HG03108 (cell line): ENCODE measurements around the gene ZC3H13.
"Not testable (repeated sequence)": the region's sequence is repeated elsewhere in the genome, so short reads cannot be mapped to it uniquely, and the experiment has no call there.

Experiments
- ATAC-seq: cut with Tn5 transposase; IDR thresholded peaks from one replicate; pipeline ENCODE4 v1.9.1; 2021; ENCODE audit warnings: moderate library complexity; ENCODE audit not compliant: unreplicated experiment

The ZC3H13 gene

DNA sequence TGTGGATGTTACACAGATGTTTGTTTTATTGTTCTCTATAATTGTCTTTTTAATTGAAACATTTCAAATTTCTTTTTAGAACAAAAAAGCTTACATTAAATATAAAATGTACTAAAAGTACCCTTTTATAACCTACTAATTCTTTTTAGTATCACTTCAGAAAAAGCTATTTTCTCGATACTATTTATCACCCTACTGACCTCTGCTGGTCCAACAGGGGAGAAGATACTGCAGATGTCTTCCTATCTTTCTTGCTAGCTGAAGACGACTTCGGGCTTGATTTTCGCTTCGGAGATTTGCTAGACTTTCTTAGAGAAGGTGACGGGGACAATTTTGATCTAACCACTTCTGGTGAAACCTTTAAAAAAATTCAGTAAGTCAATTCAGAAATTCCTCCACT, 42.4 kb downstream of the ZC3H13 start:
- no peak for ATAC-seq

DNA sequence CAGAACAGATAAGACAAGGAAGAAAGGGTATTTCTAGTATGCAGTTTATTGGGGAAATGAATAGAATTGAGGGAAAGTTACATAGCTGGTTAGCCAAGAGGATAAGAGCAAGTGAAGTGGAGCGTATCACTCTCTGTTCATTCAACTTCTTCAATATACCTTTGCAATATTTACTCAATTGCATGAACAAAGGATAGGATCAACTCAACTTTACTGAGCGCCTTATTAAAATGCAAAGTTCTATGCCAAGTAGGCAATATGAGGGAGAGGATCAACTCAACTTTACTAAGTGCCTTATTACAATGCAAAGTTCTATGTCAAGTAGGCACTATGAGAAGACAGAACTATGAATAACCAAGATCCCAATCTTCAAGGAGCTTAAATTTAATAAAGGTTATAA, 43.9 kb downstream of the ZC3H13 start:
- ATAC-seq, result no peak

DNA sequence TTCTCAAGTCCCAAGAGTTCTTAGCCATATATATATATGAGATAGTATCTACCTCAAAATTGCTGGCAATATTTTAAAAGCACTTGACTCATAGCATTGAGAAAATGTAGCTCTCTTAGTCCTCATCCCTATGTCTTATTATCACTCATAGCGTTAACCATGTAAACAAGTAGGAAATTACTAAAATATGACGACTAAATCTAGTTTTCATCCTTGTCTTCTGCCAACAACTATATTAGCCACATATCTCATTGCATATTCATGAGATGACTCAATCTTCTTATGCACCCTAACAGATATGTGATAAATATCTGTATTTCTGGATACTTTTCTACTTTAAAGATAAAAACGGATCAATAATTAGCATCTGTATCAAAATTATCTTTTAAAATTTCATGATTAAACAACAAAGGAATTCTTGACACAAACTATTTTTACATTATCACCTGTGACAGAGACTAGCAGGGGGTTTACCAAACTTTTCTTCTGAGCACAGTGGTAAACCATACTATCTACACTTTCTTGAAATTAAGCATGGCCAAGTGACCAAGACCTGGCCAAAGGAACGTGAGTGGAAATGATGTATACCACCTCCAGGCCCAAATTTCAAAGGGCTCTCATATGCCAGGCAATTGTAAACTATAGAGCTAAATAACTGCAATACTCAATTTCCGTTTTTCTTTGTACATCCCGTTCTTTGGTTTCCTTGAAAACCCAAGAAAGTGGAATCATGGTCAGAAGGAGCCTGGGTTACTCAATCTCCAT, 45.7 kb downstream of the ZC3H13 start:
- no peak for ATAC-seq

DNA sequence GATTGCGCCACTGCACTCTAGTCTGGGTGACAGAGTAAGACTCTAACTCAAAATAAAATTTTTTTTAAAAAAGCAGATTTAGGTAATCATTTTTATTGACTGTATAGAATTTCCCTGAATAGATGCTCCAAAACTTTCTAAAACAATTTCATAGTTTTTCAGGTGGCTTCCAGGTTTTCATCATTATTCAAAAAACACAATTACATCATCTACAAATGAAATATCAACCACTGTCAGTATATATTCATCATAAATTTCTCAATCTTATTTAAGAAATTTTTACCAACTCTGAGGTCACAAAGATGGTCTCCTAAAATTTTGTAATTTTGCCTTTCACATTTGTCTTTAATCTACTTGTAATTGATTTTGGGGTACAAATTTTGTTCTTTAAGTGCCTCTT, 48.1 kb downstream of the ZC3H13 start:
- no peak for ATAC-seq

DNA sequence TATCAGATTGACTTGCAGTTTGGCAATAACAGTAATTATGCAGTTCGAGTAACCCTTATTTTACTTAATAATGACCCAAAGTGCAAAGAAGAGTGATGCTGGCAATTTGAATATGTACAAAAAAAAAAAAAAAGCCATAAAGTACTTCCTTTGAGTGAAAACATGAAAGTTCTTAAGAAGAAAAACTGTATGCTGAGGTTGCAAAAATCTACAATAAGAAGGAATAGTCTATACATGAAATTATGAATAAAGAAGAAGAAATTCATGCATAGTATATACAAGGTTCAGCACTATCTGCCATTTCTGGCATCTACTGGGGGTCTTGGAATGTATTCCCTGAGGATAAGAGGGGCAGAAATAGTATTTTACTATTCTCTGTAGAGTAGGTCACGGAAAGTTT, 55.9 kb downstream of the ZC3H13 start:
- no peak for ATAC-seq

DNA sequence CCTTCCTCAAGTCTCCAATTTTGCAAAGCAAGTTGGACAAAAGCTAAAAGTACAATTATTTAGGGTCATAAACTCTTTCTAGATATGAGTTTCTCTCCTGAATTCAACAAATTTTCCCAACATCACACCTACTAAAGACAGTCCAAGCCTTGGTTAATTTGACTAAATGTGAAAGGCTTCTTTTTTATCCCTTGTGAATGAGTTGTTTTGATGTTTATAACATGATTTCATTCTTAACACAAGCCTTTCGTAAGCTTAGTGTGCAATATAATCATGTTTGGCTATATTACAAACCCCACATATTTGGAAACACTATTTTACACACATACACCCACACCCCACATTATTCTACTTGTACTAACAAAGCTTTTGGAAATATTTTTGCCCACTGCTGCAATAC, 57.3 kb downstream of the ZC3H13 start:
- no peak for ATAC-seq

DNA sequence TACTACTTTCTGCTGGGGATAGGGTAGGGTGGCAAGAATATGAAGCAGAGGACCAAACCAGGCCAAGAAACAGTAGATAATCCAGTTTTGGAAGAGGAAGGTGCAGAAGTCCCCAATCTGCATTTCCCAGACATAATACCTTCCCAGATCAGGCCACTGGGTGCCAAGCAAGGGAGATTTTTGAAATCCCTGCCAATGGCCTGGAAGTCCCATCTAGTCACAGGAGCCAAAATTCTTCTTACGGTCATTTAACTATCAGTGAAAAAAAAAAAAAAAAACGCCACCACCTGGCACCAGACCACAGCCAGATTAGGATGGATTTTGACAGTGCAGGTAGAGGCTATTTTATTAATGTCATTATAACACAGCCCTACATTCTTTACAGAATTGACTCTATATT, 57.8 kb downstream of the ZC3H13 start:
- no peak for ATAC-seq

DNA sequence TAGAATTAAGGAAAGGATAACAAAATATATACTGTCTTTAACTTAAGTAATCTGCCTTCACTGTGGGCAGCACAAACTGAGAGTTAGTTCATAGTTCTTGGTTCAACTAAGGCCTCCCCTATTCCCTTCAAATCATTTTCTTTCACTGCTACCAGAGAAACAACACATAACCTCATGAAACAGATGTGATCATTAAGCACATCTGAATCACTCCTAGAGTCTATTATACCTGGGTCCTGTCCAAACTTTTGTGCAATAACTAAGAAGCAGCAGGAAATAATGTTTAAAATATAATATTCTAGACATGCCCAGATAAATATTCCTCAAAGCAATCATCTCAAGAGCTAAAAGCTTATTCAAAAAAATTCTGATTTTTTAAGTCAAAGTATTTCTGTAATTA, 62.9 kb downstream of the ZC3H13 start:
- ATAC-seq, result no peak

DNA sequence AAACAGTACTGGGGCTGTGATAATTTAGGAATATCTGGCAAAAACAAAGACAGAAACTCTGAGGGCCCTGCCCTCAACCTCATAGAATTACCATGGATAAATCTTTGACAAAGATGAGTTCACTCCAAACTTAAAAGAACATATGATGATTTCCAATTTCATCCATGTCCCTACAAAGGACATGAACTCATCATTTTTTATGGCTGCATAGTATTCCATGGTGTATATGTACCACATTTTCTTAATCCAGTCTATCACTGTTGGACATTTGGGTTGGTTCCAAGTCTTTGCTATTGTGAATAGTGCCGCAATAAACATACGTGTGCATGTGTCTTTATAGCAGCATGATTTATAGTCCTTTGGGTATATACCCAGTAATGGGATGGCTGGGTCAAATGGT, 71.4 kb downstream of the ZC3H13 start:
- not testable (repeated sequence) for ATAC-seq

DNA sequence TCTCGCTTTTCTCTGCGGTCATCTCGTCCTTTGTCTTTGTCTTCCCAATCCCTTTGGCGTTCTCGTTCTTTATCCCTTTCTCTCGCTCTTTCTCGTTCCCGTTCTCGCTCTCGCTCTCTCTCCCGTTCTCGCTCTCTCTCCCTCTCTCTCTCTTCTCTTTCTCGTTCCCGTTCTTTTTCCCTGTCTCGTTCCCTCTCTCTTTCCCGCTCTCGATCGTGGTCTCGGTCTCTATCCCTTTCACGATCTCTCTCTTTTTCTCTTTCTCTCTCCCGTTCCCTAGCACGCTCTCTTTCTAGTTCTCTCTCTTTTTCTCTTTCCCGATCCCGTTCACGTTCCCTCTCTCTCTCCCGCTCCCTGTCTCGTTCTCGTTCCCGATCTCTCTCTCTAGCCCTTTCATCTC, 77.2 kb downstream of the ZC3H13 start:
- ATAC-seq, result no peak

DNA sequence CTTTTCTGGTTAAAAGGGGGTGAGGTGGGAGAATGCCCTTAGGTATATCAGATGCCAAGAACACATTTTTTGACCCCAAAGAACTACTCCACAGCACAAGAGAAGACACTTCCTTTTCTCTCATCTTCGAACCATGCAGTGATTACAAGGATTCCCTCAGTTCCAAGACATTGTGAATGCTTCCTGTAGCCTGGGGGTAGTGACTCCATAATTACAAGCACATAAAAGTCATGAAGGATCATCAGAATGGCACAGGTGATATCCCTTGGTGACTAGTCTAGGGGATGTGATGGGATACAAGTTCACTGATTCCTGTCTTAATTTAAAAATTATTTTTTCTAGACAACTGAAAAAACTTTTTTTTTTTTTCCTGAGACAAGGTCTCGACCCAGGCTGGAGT, 78.0 kb downstream of the ZC3H13 start:
- no peak for ATAC-seq

DNA sequence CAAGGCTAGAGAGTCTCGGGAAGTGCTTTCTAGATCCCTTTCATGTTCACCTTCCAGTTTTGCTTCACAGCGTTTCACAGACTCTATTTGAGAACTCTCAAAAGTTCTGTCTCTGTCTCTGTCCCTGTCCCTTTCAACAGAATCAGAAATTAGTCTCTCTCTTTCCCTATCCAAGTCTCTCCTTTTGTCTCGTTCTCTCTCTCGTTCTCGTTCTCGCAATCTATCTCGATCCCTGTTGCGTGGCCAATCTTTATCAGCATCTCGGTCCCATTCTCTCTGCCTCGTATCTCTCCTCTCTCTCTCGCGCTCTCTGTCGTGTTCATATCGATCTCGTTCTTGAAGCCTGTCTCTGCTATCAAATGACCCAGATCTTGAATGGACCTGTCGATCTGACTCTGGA, 85.0 kb downstream of the ZC3H13 start:
- no peak for ATAC-seq

DNA sequence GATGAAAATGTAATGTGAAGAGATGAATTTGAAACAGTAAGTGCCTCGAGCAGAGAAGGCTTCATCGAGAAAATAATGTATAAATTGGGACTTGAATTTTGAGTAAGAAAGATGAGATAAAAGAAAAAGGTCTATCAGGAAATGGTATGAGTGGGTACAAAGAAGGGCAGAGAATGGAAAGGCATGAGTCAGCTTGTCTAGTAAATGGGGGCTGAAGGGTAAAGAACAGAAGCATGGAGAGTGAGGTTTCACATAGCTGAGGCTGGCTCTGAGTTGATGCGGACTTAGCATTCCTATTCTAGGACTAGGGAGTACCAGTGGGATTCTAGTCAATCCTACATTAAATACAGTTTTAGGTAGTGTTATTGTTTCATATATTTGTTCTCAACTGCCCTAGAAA, 85.8 kb downstream of the ZC3H13 start:
- ATAC-seq, result no peak

DNA sequence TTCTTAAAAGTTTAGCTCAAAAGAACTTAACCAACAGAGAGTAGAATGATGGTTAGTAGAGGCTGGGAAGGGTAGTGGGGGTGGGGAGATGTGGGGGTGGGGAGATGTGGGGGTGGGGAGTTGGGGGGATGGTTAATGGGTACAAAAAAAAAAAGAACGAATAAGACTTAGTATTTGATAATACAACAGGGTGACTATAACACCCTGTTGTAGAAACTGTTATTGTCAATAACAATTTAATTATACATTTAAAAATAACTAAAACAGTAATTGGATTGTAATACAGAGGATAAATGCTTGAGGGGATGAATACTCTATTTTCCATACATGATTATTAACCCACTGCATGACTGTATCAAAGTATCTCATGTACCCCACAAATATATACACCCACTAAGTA, 91.1 kb downstream of the ZC3H13 start:
- ATAC-seq, result no peak

DNA sequence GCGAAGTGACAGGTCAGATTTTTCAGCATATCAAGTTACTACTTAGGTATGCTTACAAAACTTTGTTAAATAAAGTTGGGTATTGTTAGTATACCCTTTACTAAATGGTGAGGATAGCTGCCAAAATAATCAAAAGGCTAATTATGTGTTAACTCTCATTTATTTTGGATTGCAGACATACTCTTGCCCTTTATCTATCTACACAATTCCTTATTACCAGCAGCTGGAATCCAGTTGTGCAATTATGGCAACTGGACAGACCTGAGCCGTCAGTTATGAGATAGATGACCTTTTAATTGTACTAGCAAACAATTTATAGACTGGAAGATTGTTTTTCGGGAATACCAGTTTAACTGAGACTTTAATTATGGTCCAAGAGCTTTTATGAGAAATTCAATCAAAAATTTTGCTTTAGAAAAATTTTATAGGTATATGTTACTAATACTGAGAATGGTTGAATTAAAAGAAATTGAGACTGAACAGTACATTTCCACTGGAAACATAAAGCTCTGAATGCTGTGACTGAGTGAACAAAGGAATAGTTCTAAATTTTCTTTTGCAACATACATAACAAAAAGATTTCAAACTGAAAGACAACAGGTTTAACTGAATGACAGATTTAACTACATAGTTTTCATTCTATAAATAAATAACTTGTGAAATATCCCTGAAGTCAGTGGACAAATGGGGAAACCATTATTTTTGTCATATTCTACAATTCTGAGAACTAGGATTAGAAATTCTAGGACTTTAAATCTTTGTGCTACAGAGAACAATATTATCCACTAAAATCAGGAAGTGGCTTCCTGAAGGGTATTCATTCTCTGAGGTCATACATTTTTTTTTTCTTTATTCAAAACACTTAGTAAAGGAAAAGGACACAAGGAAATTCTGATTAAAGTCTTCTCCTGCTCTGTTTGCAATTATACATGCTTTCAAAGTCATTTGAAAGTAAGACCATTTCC, 97.4 kb downstream of the ZC3H13 start:
- no peak for ATAC-seq

DNA sequence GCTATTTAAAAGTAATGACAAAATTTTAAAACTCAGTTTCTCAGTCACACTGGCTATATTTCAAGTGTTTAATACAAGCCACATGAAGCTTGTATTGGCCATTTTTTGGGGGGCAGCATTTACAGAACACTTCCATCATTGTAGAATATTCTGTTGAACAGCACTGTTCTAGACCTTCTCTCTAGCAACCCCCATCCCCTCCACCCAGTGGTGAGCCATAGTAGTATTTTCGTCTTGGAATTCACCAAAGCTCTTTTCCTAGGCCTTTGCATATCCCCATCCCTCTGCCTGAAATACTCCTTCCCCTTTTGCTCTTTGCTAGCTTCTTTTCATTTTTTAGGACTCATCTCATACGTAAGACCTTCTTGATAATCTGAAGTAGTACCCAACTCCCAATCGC, 99.5 kb downstream of the ZC3H13 start:
- ATAC-seq, result no peak

DNA sequence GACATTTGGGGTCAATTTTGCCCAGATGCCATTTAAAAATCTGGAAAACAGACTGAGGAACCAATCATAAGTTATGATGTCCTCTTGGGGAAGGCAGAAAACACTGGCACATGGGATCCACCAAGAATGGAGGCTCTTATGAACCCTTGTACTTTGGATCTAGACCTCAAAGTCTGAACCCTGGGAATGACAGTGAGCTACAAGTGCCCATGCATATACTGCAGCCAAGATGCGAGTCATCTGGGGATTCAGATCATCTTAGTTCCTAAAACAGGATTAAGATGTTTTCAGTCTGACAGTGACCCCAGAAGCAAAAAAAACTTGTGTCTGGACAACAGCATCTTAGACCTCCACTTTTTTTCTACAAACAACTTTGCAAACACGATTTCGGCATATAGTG, 100.8 kb downstream of the ZC3H13 start:
- ATAC-seq, result no peak

DNA sequence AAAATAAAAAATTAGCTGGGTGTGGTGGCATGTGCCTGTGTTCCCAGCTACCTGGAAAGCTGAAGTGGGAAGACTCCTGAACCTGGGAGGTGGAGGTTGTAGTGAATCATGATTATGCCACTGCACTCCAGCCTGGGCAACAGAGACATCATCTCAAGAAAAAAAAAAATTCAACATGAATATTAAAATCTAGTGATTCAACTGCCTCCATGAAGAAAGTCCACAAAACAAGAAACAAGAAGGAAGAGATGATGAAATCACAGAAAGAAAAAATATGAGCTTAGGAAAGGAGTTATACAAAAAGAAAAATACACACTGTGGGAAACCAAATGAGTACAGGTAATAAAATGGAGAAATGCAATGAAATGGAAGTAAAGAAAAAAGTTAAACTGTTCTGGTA, 101.4 kb downstream of the ZC3H13 start:
- no peak for ATAC-seq

DNA sequence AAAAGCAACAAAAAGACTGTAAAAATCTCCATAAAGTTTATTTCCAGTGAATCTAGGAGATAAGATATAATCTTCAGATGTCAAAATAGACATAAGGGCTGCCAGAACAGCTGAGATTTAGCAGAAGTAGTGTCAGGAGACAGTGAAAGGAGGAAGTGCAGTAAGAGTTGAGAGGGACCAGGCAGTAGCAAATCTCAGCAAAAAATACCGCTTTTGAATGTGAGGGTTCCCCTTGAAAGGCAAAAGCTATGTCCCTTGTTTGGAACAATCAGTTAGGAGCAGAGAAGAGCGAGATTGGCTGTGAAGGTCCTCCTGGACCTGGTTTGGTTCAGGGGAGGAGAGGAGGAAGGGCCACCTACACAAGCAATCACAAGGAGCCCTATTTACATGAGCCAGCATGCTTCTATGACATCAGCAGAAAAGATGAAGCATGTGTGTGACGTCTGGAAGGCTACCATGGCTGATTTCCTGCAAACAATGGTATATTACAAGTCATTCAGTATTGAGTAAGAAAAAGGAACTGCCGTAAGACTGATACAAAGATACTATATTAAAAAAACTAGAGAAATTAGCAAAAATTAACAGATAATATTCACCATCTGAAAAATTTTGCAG, 102.1 kb downstream of the ZC3H13 start:
- ATAC-seq, result no peak

DNA sequence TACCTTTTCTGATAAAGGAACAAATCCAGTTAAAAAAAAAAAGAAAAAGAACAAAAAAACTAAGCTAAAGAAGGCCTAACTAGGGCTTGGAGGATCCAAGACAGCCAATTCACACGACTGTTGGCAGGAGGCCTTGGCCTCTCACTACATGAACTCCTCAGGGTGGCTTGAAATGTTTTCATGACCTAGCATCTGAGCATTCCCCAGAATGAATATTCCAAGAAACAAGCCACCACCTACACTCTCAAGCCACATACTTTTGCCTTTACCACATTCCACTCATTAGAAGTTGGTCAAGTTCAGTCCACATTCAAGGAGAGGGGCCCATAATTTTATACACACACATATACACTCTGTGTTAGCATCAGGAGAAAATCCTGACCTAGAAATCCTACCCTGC, 103.4 kb downstream of the ZC3H13 start:
- no peak for ATAC-seq

DNA sequence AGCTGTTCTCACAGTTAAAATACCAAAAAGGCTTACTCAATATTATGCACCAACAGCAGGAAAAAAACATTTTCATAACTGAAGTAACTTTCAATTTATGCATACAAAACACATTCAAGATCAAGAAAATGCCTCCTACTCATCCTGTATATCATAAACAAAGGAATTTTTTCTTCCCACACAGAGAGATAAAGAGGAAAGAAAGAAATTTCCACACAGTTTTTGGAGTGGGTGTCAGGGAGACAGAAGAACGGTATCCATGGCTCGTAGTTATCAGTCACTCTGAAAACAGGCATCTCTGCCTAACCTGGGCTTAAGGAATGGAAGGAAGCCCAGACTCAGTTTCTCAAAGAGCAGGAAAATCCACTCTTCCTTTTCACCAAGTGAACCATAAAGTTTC, 108.6 kb downstream of the ZC3H13 start:
- no peak for ATAC-seq

DNA sequence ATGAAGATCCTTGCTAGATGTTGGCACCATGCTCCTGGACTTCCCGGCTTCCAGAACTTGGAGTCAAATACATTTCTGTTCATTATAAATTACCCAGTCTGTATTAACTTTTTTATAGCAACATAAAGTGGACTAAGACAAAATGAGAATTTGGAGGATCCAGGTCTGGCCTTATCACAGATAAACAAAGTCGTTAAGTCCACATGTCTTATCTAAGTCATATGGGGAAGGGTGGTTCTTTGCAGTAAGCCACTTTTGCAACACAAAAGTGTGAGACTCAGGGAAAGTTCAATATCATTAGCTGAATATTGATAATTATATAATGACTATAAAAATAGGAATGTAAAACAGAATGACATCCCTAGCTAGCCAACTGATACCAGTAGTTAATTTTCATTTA, 109.4 kb downstream of the ZC3H13 start:
- ATAC-seq, result no peak
